ENCODE measurements around the gene RUVBL1.

Gene RUVBL1

DNA sequence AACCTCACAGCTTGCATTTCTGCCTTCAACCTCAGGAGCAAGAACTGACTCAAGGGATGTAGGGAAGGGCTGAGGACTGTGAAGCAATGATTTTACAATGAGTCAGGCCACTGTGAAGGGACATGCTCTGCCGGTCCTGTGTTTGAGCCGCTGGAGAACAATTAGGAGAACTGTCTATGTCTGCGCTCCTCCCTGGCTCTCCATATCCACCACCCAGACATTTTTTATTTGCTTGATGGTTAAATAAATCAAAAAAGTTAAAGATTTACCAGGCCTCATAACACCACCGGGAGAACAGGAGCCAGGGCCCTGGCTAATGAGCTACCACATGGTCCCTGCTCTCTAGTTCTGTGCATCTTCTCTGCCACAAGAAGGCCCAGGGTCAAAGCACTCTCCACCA is 41.8 kb downstream of the RUVBL1 start:
- Histone ChIP-seq H3K27me3 (ENCODE audit: control insufficient read depth, insufficient read depth, low read length) (no peaks in the 10 kb centered on the region), H3K4me3 (ENCODE audit: low read depth, low read length) (no peak overlapping the region), H3K27ac (ENCODE audit: low read depth, low read length) (no peak overlapping the region), H3K36me3 (ENCODE audit: control insufficient read depth, insufficient read depth, low read length) (peaks cover 81% of the 10 kb centered on the region), H3K9ac (ENCODE audit: low read length) (no peak overlapping the region), H3K9me3 (ENCODE audit: control insufficient read depth, insufficient read depth, low read depth, low read length) (no peaks in the 10 kb centered on the region), H3K4me1 (ENCODE audit: control insufficient read depth, insufficient read depth, low read length) (peaks cover 9% of the 10 kb centered on the region; the same call in 1 of the 2 replicates)

GRCh38 chr3:128081226-128081625 is 42.4 kb downstream of the RUVBL1 start:
- no peak overlapping the region for H3K4me3 ChIP-seq (ENCODE audit: low read depth, low read length)
- no peak overlapping the region for H3K9ac ChIP-seq (ENCODE audit: low read length)
- H3K27me3 ChIP-seq (ENCODE audit: control insufficient read depth, insufficient read depth, low read length) = peaks cover 5% of the 10 kb centered on the region
- peaks cover 13% of the 10 kb centered on the region for H3K4me1 ChIP-seq (ENCODE audit: control insufficient read depth, insufficient read depth, low read length)
- no peak overlapping the region for H3K27ac ChIP-seq (ENCODE audit: low read depth, low read length)
- peaks cover 74% of the 10 kb centered on the region for H3K36me3 ChIP-seq (ENCODE audit: control insufficient read depth, insufficient read depth, low read length)
- no peaks in the 10 kb centered on the region for H3K9me3 ChIP-seq (ENCODE audit: control insufficient read depth, insufficient read depth, low read depth, low read length)

DNA sequence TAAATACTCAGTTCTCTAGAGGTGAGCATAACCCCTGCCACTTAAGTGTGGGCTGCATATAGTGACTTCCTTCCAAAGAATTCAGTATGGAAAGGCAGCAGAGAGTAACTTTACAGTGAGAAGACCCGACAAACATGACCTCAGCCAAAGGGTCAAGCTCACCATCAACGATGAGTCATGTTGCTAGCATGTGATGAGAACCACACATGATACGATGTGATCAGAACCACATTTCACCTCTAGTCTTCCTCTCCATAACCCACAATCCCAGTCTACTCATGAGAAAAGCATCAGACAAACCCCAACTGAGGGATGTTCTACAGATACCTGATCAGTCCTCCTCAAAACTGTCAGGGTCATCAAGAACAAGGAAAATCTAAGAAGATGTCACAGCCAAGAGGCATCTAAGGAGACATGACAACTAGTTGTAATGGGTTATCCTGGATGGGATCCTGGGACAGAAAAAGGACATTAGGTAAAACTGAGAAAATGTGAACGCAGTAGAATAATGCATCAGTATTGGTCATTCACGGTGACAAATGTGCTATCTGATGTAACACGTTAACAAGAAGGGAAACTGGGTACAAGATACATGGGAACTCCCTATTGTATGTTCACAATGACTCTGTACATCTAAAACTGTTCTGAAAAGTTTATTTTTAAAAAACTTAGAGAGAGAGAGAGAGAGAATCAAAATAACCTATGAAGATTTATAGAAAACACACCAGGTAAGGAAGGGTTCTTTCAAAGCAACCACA is 43.1 kb downstream of the RUVBL1 start:
- Histone ChIP-seq H3K27ac (ENCODE audit: low read depth, low read length) (no peak overlapping the region), H3K36me3 (ENCODE audit: control insufficient read depth, insufficient read depth, low read length) (peaks cover 67% of the 10 kb centered on the region), H3K4me1 (ENCODE audit: control insufficient read depth, insufficient read depth, low read length) (peaks cover 13% of the 10 kb centered on the region), H3K9ac (ENCODE audit: low read length) (no peak overlapping the region), H3K4me3 (ENCODE audit: low read depth, low read length) (no peak overlapping the region), H3K27me3 (ENCODE audit: control insufficient read depth, insufficient read depth, low read length) (peaks cover 8% of the 10 kb centered on the region), H3K9me3 (ENCODE audit: control insufficient read depth, insufficient read depth, low read depth, low read length) (no peaks in the 10 kb centered on the region)

GRCh38 chr3:128079823-128080222 is 43.8 kb downstream of the RUVBL1 start:
- Histone ChIP-seq H3K4me1 (ENCODE audit: control insufficient read depth, insufficient read depth, low read length) (peaks cover 16% of the 10 kb centered on the region), H3K9me3 (ENCODE audit: control insufficient read depth, insufficient read depth, low read depth, low read length) (no peaks in the 10 kb centered on the region), H3K27me3 (ENCODE audit: control insufficient read depth, insufficient read depth, low read length) (peaks cover 8% of the 10 kb centered on the region), H3K4me3 (ENCODE audit: low read depth, low read length) (no peak overlapping the region), H3K36me3 (ENCODE audit: control insufficient read depth, insufficient read depth, low read length) (peaks cover 60% of the 10 kb centered on the region), H3K9ac (ENCODE audit: low read length) (no peak overlapping the region), H3K27ac (ENCODE audit: low read depth, low read length) (no peak overlapping the region)

- Histone ChIP-seq H3K4me3 (ENCODE audit: low read depth, low read length) (no peak overlapping the region), H3K9ac (ENCODE audit: low read length) (no peak overlapping the region), H3K9me3 (ENCODE audit: control insufficient read depth, insufficient read depth, low read depth, low read length) (no peaks in the 10 kb centered on the region), H3K27me3 (ENCODE audit: control insufficient read depth, insufficient read depth, low read length) (peaks cover 8% of the 10 kb centered on the region), H3K4me1 (ENCODE audit: control insufficient read depth, insufficient read depth, low read length) (peaks cover 16% of the 10 kb centered on the region), H3K36me3 (ENCODE audit: control insufficient read depth, insufficient read depth, low read length) (peaks cover 51% of the 10 kb centered on the region), H3K27ac (ENCODE audit: low read depth, low read length) (no peak overlapping the region)
Measured at GRCh38 chr3:128078875-128079274, 44.7 kb downstream of the RUVBL1 start.

DNA sequence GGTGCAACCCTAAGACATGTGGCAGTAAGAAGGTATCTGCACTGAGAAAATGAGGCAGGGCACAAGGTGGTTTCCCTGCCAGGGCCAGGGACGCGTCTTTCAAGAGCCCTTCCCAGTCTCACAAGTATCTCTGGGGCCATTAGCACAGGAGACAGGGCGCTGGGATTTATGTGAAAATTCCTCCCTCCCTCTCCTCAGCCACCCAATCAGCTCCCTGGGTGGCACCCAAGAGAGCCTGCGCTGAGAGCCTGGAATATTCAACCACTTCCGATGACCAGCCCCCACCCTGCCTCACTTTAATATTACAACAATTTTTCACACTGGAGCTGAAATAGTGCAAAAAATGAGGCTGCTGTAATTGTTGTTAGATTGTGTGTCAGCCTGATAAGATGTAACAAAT is 45.3 kb downstream of the RUVBL1 start:
- Histone ChIP-seq H3K27me3 (ENCODE audit: control insufficient read depth, insufficient read depth, low read length) (peaks cover 8% of the 10 kb centered on the region), H3K9me3 (ENCODE audit: control insufficient read depth, insufficient read depth, low read depth, low read length) (no peaks in the 10 kb centered on the region), H3K27ac (ENCODE audit: low read depth, low read length) (no peak overlapping the region), H3K9ac (ENCODE audit: low read length) (no peak overlapping the region), H3K4me1 (ENCODE audit: control insufficient read depth, insufficient read depth, low read length) (peaks cover 16% of the 10 kb centered on the region), H3K4me3 (ENCODE audit: low read depth, low read length) (no peak overlapping the region), H3K36me3 (ENCODE audit: control insufficient read depth, insufficient read depth, low read length) (peaks cover 45% of the 10 kb centered on the region)

DNA sequence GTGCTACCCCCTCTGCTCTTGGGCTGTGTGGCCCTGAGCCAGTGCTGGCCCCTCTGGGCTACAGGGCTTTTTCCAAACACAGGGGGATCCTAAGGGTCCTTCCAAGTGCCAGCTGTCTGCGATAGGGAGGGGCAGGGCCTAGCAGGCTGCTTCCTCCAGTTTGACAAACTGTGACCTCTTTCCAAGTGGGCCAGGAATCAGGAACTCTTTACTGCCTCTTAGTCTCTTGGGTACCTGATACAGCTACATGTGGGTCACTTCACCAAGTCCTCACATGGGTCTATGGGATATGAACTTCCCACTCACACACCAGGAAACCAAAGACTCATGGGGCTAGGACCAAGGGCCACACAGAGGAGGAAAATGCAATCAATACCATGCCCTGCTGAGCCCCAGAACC is 45.9 kb downstream of the RUVBL1 start:
- Histone ChIP-seq H3K27ac (ENCODE audit: low read depth, low read length) (no peak overlapping the region), H3K4me1 (ENCODE audit: control insufficient read depth, insufficient read depth, low read length) (peaks cover 16% of the 10 kb centered on the region), H3K27me3 (ENCODE audit: control insufficient read depth, insufficient read depth, low read length) (peaks cover 8% of the 10 kb centered on the region), H3K9me3 (ENCODE audit: control insufficient read depth, insufficient read depth, low read depth, low read length) (no peaks in the 10 kb centered on the region), H3K9ac (ENCODE audit: low read length) (peak overlapping the region; percentile 15), H3K36me3 (ENCODE audit: control insufficient read depth, insufficient read depth, low read length) (peaks cover 43% of the 10 kb centered on the region), H3K4me3 (ENCODE audit: low read depth, low read length) (peak overlapping the region; percentile 68; the same call in 1 of the 2 replicates)

GRCh38 chr3:128077202-128077624 is 46.4 kb downstream of the RUVBL1 start:
- peaks cover 16% of the 10 kb centered on the region for H3K4me1 ChIP-seq (ENCODE audit: control insufficient read depth, insufficient read depth, low read length)
- H3K9ac ChIP-seq (ENCODE audit: low read length) = peak overlapping the region; percentile 15
- peak overlapping the region; percentile 68 for H3K4me3 ChIP-seq (ENCODE audit: low read depth, low read length)
- peaks cover 8% of the 10 kb centered on the region for H3K27me3 ChIP-seq (ENCODE audit: control insufficient read depth, insufficient read depth, low read length)
- peaks cover 43% of the 10 kb centered on the region for H3K36me3 ChIP-seq (ENCODE audit: control insufficient read depth, insufficient read depth, low read length)
- no peaks in the 10 kb centered on the region for H3K9me3 ChIP-seq (ENCODE audit: control insufficient read depth, insufficient read depth, low read depth, low read length)
- no peak overlapping the region for H3K27ac ChIP-seq (ENCODE audit: low read depth, low read length)

GRCh38 chr3:128076483-128077201 is 47.0 kb downstream of the RUVBL1 start:
- Histone ChIP-seq H3K27me3 (ENCODE audit: control insufficient read depth, insufficient read depth, low read length) (peaks cover 8% of the 10 kb centered on the region), H3K4me1 (ENCODE audit: control insufficient read depth, insufficient read depth, low read length) (peaks cover 16% of the 10 kb centered on the region), H3K9ac (ENCODE audit: low read length) (peak overlapping the region; percentile 39), H3K36me3 (ENCODE audit: control insufficient read depth, insufficient read depth, low read length) (peaks cover 43% of the 10 kb centered on the region), H3K4me3 (ENCODE audit: low read depth, low read length) (peak overlapping the region; percentile 68), H3K27ac (ENCODE audit: low read depth, low read length) (no peak overlapping the region), H3K9me3 (ENCODE audit: control insufficient read depth, insufficient read depth, low read depth, low read length) (no peaks in the 10 kb centered on the region)

GRCh38 chr3:128075522-128076482 is 47.8 kb downstream of the RUVBL1 start:
- Histone ChIP-seq H3K9ac (ENCODE audit: low read length) (peak overlapping the region; percentile 51), H3K9me3 (ENCODE audit: control insufficient read depth, insufficient read depth, low read depth, low read length) (no peaks in the 10 kb centered on the region), H3K27ac (ENCODE audit: low read depth, low read length) (no peak overlapping the region), H3K4me3 (ENCODE audit: low read depth, low read length) (peak overlapping the region; percentile 68), H3K27me3 (ENCODE audit: control insufficient read depth, insufficient read depth, low read length) (peaks cover 8% of the 10 kb centered on the region), H3K4me1 (ENCODE audit: control insufficient read depth, insufficient read depth, low read length) (peaks cover 16% of the 10 kb centered on the region), H3K36me3 (ENCODE audit: control insufficient read depth, insufficient read depth, low read length) (peaks cover 43% of the 10 kb centered on the region)
